H9 (cell line): ENCODE data around the gene NHERF2. TPM values are rescaled to one million over a fixed set of nuclear protein-coding genes. Genes with fewer than 3 reads are reported as not detected.

Source experiments
- DNase-seq: peaks from one replicate; pipeline ENCODE4 v3.0.0-alpha.2; 2017
- H2AFZ ChIP-seq: one replicate; pipeline ENCODE4 v1.6.1; 2013; ENCODE audit warnings: mild to moderate bottlenecking, low read length, control low read depth, moderate library complexity
- H2AK5ac ChIP-seq: 2 replicates; pipeline ENCODE4 v1.6.1; 2013; ENCODE audit warnings: low read length, control low read depth, mixed read lengths; ENCODE audit not compliant: insufficient read length
- H2BK120ac ChIP-seq: one replicate; pipeline ENCODE4 v1.6.1; 2013; ENCODE audit warnings: low read depth, mild to moderate bottlenecking, low read length, control low read depth, inconsistent platforms; ENCODE audit not compliant: poor library complexity, severe bottlenecking
- H2BK12ac ChIP-seq: 2 replicates; pipeline ENCODE4 v1.6.1; 2013; ENCODE audit warnings: low read length, control low read depth, mixed read lengths, low read depth; ENCODE audit not compliant: insufficient read length
- H2BK15ac ChIP-seq: 2 replicates; pipeline ENCODE4 v1.6.1; 2013; ENCODE audit warnings: low read depth, low read length, control low read depth
- H2BK20ac ChIP-seq: one replicate; pipeline ENCODE4 v1.6.1; 2013; ENCODE audit warnings: low read depth, mild to moderate bottlenecking, low read length, control low read depth, inconsistent platforms; ENCODE audit not compliant: poor library complexity, severe bottlenecking
- H2BK5ac ChIP-seq: 2 replicates; pipeline ENCODE4 v1.6.1; 2013; ENCODE audit warnings: low read length, control low read depth, mixed read lengths; ENCODE audit not compliant: insufficient read length
- H3K14ac ChIP-seq: 2 replicates; pipeline ENCODE4 v1.6.1; 2013; ENCODE audit warnings: low read length, control low read depth; ENCODE audit not compliant: insufficient read depth
- H3K18ac ChIP-seq: 2 replicates; pipeline ENCODE4 v1.6.1; 2013; ENCODE audit warnings: low read depth, mild to moderate bottlenecking, mixed read lengths, low read length, control low read depth; ENCODE audit not compliant: insufficient read length
- H3K23ac ChIP-seq: 2 replicates; pipeline ENCODE4 v1.6.1; 2013; ENCODE audit warnings: low read length, control low read depth, mixed read lengths, low read depth; ENCODE audit not compliant: insufficient read length
- H3K23me2 ChIP-seq: 2 replicates; pipeline ENCODE4 v1.6.1; 2013; ENCODE audit warnings: low read depth, mild to moderate bottlenecking, mixed read lengths, low read length, control low read depth; ENCODE audit not compliant: insufficient read length, poor library complexity, severe bottlenecking
- H3K27ac ChIP-seq: 2 replicates; pipeline ENCODE4 v1.5.1; 2013; ENCODE audit warnings: low read length, control low read depth, mixed read lengths, low read depth; ENCODE audit not compliant: insufficient read length
- H3K27me3 ChIP-seq: 2 replicates; pipeline ENCODE4 v1.6.1; 2013; ENCODE audit warnings: low read length, control low read depth, inconsistent platforms; ENCODE audit not compliant: insufficient read depth
- H3K4ac ChIP-seq: 2 replicates; pipeline ENCODE4 v1.6.1; 2013; ENCODE audit warnings: low read depth, mild to moderate bottlenecking, control low read depth, inconsistent platforms, low read length, moderate library complexity
- H3K4me1 ChIP-seq: 2 replicates; pipeline ENCODE4 v1.6.1; 2013; ENCODE audit warnings: low read length, control low read depth, inconsistent platforms; ENCODE audit not compliant: insufficient read depth
- H3K4me2 ChIP-seq: 2 replicates; pipeline ENCODE4 v1.6.1; 2013; ENCODE audit warnings: low read length, control low read depth, mixed read lengths; ENCODE audit not compliant: insufficient read length, insufficient read depth
- H3K56ac ChIP-seq: 2 replicates; pipeline ENCODE4 v1.6.1; 2013; ENCODE audit warnings: low read depth, mild to moderate bottlenecking, mixed read lengths, low read length, control low read depth; ENCODE audit not compliant: insufficient read length
- H3K79me1 ChIP-seq: 2 replicates; pipeline ENCODE4 v1.6.1; 2013; ENCODE audit warnings: low read depth, mild to moderate bottlenecking, moderate library complexity, low read length, control low read depth, inconsistent platforms; ENCODE audit not compliant: insufficient read depth, poor library complexity, severe bottlenecking
- H3K79me2 ChIP-seq: 2 replicates; pipeline ENCODE4 v1.6.1; 2013; ENCODE audit warnings: low read length, control low read depth, inconsistent platforms; ENCODE audit not compliant: insufficient read depth
- H3K9ac ChIP-seq: 2 replicates; pipeline ENCODE4 v1.6.1; 2013; ENCODE audit warnings: low read length, control low read depth, mixed read lengths; ENCODE audit not compliant: insufficient read length; ENCODE audit errors: extremely low read depth
- H3K9me3 ChIP-seq: one replicate; pipeline ENCODE4 v1.6.1; 2013; ENCODE audit warnings: low read depth, low read length, inconsistent platforms; ENCODE audit not compliant: control insufficient read depth
- H3T11ph ChIP-seq: one replicate; pipeline ENCODE4 v1.6.1; 2013; ENCODE audit warnings: mild to moderate bottlenecking, low read length, control low read depth, inconsistent platforms
- H4K20me1 ChIP-seq: one replicate; pipeline ENCODE4 v1.6.1; 2013; ENCODE audit not compliant: control insufficient read depth, insufficient read length, insufficient read depth
- H4K5ac ChIP-seq: 2 replicates; pipeline ENCODE4 v1.6.1; 2013; ENCODE audit warnings: low read depth, mild to moderate bottlenecking, mixed read lengths, low read length, control low read depth; ENCODE audit not compliant: insufficient read length
- H4K8ac ChIP-seq: replicated peaks from 2 replicates; pipeline ENCODE4 v1.6.1; 2013; ENCODE audit warnings: low read length, control low read depth, mixed read lengths, low read depth; ENCODE audit not compliant: insufficient read length
- H4K91ac ChIP-seq: 2 replicates; pipeline ENCODE4 v1.6.1; 2013; ENCODE audit warnings: low read depth, mild to moderate bottlenecking, moderate library complexity, mixed read lengths, low read length, control low read depth; ENCODE audit not compliant: insufficient read length
- H3K27ac Mint-ChIP-seq, 3 experiments: 2 replicates in 2 of 3; 3 replicates in 1 of 3; pipeline ENCODE4 v1.8.0; 2020 to 2021; ENCODE audit warnings: mixed read lengths in 3 of 3, mild to moderate bottlenecking in 1 of 3, moderate library complexity in 1 of 3
- H3K27me3 Mint-ChIP-seq: 2 replicates; pipeline ENCODE4 v1.8.0; 2021; ENCODE audit warnings: low read depth, mild to moderate bottlenecking, moderate library complexity, mixed read lengths
- H3K36me3 Mint-ChIP-seq, 3 experiments: 2 replicates in 2 of 3; 3 replicates in 1 of 3; pipeline ENCODE4 v1.8.0; 2020 to 2021; ENCODE audit warnings: low read depth in 3 of 3, mixed read lengths in 3 of 3; ENCODE audit not compliant: insufficient read depth in 1 of 3
- H3K4me1 Mint-ChIP-seq, 2 experiments: 2 replicates each; pipeline ENCODE4 v1.8.0; 2020; ENCODE audit warnings: mixed read lengths in 2 of 2
- H3K4me3 Mint-ChIP-seq, 2 experiments: 2 replicates in 1 of 2; 3 replicates in 1 of 2; pipeline ENCODE4 v1.8.0; 2020 to 2021; ENCODE audit warnings: mild to moderate bottlenecking in 2 of 2, mixed read lengths in 2 of 2, moderate library complexity in 1 of 2
- H3K9me3 Mint-ChIP-seq, 2 experiments: 2 replicates in 1 of 2; 3 replicates in 1 of 2; pipeline ENCODE4 v1.8.0; 2020; ENCODE audit warnings: mild to moderate bottlenecking in 2 of 2, mixed read lengths in 2 of 2, moderate library complexity in 1 of 2
- WGBS: extraction: QIAGEN DNeasy Blood & Tissue Kit; methylation state at CpG from one replicate; pipeline ENCODE4 v1.1.7; 2013; ENCODE audit warnings: missing lambda C conversion rate, low lambda C conversion rate, mixed read lengths; ENCODE audit not compliant: insufficient read length; ENCODE audit errors: extremely low coverage; 5-methylcytosine and 5-hydroxymethylcytosine counted together
- total RNA-seq: library from RNA; stranded (reverse); gene quantifications from 2 replicates; pipeline ENCODE4 v1.2.1, GENCODE V29; 2021
- TF ChIP-seq, protein P1 (sequence below): fragments of 200-600 bp; sonication (generic); conservative IDR thresholded peaks from 3 replicates; pipeline ENCODE4 v1.8.0; 2021; ENCODE audit warnings: antibody characterized with exemption, mild to moderate bottlenecking

NHERF2 gene
- total RNA-seq, 1 experiment from 2014 or later = 15.3 TPM

DNA sequence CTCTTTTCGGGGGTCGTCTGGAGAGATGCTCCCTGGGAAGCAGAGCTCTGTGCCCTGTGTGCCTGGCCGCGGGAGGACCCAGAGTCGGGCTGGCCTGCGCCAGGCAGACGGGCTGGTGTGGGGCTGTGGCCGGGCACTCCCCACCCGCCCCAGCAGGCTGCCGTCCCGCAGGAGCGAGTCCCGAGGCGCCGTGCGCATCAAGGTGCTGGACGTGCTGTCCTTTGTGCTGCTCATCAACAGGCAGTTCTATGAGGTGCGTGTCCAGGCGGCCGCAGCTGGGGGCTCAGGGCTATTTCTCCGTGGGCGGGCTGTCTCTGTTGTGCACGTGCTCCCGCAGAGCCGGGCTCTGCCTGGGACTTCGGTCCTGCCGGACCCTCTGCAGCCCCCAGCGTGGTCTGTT lies 36.1 kb downstream of the NHERF2 start:
- no peak overlapping the region for H3K14ac ChIP-seq
- no peaks in the 10 kb centered on the region for H3K27me3 Mint-ChIP-seq
- TF ChIP-seq, protein P1, sequence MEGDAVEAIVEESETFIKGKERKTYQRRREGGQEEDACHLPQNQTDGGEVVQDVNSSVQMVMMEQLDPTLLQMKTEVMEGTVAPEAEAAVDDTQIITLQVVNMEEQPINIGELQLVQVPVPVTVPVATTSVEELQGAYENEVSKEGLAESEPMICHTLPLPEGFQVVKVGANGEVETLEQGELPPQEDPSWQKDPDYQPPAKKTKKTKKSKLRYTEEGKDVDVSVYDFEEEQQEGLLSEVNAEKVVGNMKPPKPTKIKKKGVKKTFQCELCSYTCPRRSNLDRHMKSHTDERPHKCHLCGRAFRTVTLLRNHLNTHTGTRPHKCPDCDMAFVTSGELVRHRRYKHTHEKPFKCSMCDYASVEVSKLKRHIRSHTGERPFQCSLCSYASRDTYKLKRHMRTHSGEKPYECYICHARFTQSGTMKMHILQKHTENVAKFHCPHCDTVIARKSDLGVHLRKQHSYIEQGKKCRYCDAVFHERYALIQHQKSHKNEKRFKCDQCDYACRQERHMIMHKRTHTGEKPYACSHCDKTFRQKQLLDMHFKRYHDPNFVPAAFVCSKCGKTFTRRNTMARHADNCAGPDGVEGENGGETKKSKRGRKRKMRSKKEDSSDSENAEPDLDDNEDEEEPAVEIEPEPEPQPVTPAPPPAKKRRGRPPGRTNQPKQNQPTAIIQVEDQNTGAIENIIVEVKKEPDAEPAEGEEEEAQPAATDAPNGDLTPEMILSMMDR = no peak

More for the DNA sequence above, 36.1 kb downstream of the NHERF2 start:
- no peak overlapping the region for H3K23ac ChIP-seq
- H3K4ac ChIP-seq = no peak overlapping the region
- H4K20me1 ChIP-seq = no peaks in the 10 kb centered on the region
- no peak overlapping the region for H4K5ac ChIP-seq
- no peak overlapping the region for H2AFZ ChIP-seq
- H2BK5ac ChIP-seq = no peak overlapping the region
- no peak overlapping the region for H2BK15ac ChIP-seq
- no peak overlapping the region for H2BK120ac ChIP-seq
- no peak overlapping the region for H4K91ac ChIP-seq
- H2BK20ac ChIP-seq = no peak overlapping the region
- no peak overlapping the region for H3K4me2 ChIP-seq
- no peak for DNase-seq
- no peaks in the 10 kb centered on the region for H3K27me3 ChIP-seq
- no peak overlapping the region for H3K4me3 Mint-ChIP-seq
- H3K9ac ChIP-seq = no peak overlapping the region
- no peak overlapping the region for H3K27ac ChIP-seq
- H3K27ac Mint-ChIP-seq = no peak overlapping the region
- H3K23me2 ChIP-seq = peaks cover 3% of the 10 kb centered on the region
- WGBS = no CpG with 5 or more reads among the region's 28 CpGs
- H3K79me2 ChIP-seq = no peaks in the 10 kb centered on the region
- no peak overlapping the region for H2BK12ac ChIP-seq
- H3K4me1 ChIP-seq = no peaks in the 10 kb centered on the region
- no peak overlapping the region for H3K56ac ChIP-seq
- H3K18ac ChIP-seq = no peak overlapping the region
- no peak overlapping the region for H3T11ph ChIP-seq
- H3K9me3 Mint-ChIP-seq = no peaks in the 10 kb centered on the region
- H3K9me3 ChIP-seq = no peaks in the 10 kb centered on the region
- no peaks in the 10 kb centered on the region for H3K4me1 Mint-ChIP-seq
- H3K36me3 Mint-ChIP-seq = peaks cover 6 to 36% (median 24%) of the 10 kb centered on the region in 3 experiments; a peak in 6 of 7 replicates
- H2AK5ac ChIP-seq = no peak overlapping the region
- H4K8ac ChIP-seq = no peak overlapping the region
- no peaks in the 10 kb centered on the region for H3K79me1 ChIP-seq
